ENCODE results near the gene AHRR. TPM values are rescaled to one million over a fixed set of nuclear protein-coding genes. Genes with fewer than 3 reads are reported as not detected.

The AHRR gene
- total and polyA plus RNA-seq, 9 of the 15 experiments (the other 6 are each of a cell fraction or from before 2014, with no cell fraction given), result 0.06 to 1.6 (median 0.75) TPM; not detected in 1

GRCh38 chr5:324736-325612 lies 3.5 kb downstream of the AHRR start:
- no peak overlapping the region for H3K4me3 ChIP-seq
- POLR2A ChIA-PET, result interaction anchor here (0.5 to 1.5 kb wide), 4 partner anchors 15 to 1895 kb away, joined by 3 read pairs; no protein-coding TSS in a partner anchor
- no peak overlapping the region for H3K27ac ChIP-seq (ENCODE audit: extremely low read depth, low read depth, low read length)
- in situ Hi-C loops (cut with MboI), result no loop called here
- TF ChIP-seq GTF3C2 (IDR thresholded peaks at IDR 0.05; ENCODE audit: borderline replicate concordance, extremely low read depth, insufficient read length) (no peak), STAT5B (CRISPR knock-in tag; IDR thresholded peaks at IDR 0.05) (no peak), TCF7 (IDR thresholded peaks at IDR 0.05; ENCODE audit: borderline replicate concordance) (no peak), DLX4 (CRISPR knock-in tag; IDR thresholded peaks at IDR 0.05) (no peak)
- 15% methylated on average over 23 of the region's 24 CpGs for WGBS (ENCODE audit: insufficient coverage, low coverage, missing lambda C conversion rate)
- FAIRE-seq (no peak), DNase-seq (ENCODE audit: extremely low read depth in 1 of 4, low spot score in 3 of 4) (no peak), ATAC-seq (no peak)
- H3K36me3 ChIP-seq (ENCODE audit: control insufficient read depth, insufficient read depth, low read length), result no peaks in the 10 kb centered on the region
- peaks cover 12 to 42% of the 10 kb centered on the region in 2 experiments; a peak in 4 of 5 replicates for H3K27me3 ChIP-seq (ENCODE audit: control insufficient read depth in 2 of 2, insufficient read depth in 2 of 2, low read length in 2 of 2)
- H2AFZ ChIP-seq (ENCODE audit: low read depth, low read length), result no peak overlapping the region
- no peaks in the 10 kb centered on the region; the same call in 1 of the 2 replicates for H4K20me1 ChIP-seq (replicated peaks; ENCODE audit: control insufficient read depth, insufficient read depth, low read length)
- no peak overlapping the region for H3K4me2 ChIP-seq (ENCODE audit: insufficient read depth, low read length)
- H3K9me1 ChIP-seq (ENCODE audit: control insufficient read depth, insufficient read depth, low read length), result no peaks in the 10 kb centered on the region
- H3K79me2 ChIP-seq (ENCODE audit: control insufficient read depth, insufficient read depth, low read length), result no peaks in the 10 kb centered on the region
- H3K4me1 ChIP-seq (replicated peaks in 1 of 2; ENCODE audit: control insufficient read depth in 2 of 2, insufficient read depth in 2 of 2, low read length in 2 of 2), result peaks cover 0 to 33% of the 10 kb centered on the region in 2 experiments; a peak in 2 of 5 replicates
- H3K9me3 ChIP-seq (replicated peaks; ENCODE audit: control insufficient read depth, insufficient read depth, low read depth, low read length), result no peaks in the 10 kb centered on the region
- CTCF ChIA-PET (ENCODE audit: low intra/inter-chr PET ratio), result no interaction called here
- H3K9ac ChIP-seq (ENCODE audit: insufficient read depth in 1 of 2, low read depth in 2 of 2, low read length in 2 of 2), result 0 out of 4 replicates have a peak overlapping the region, but pooled peaks of 1 of the 2 experiments have one; percentile 17
- BruUV-seq (replicated peaks), result no TSS peak
- intact Hi-C loops (cut with micrococcal nuclease), result no loop called here
